Peyer's patch (tissue), 4 donors: Measurements from ENCODE around the gene PHACTR1. TPM values are rescaled to one million over a fixed set of nuclear protein-coding genes. Genes with fewer than 3 reads are reported as not detected.

Source experiments
- DNase-seq, 3 donors: peaks; one replicate each; pipeline ENCODE4 v3.0.0-alpha.2; 2017 to 2019
- H3K27ac ChIP-seq, 4 donors: fragments of 200-600 bp; sonication (generic); one replicate each; pipeline ENCODE4 v1.5.1; 2016 to 2019
- H3K27me3 ChIP-seq, 2 donors: fragments of 200-600 bp; sonication (generic); one replicate each; pipeline ENCODE4 v1.5.1; 2019
- H3K36me3 ChIP-seq, 3 donors: fragments of 200-600 bp; sonication (generic); one replicate each; pipeline ENCODE4 v1.5.1; 2016 to 2019
- H3K4me1 ChIP-seq, 4 donors: fragments of 200-600 bp; sonication (generic); one replicate each; pipeline ENCODE4 v1.5.1; 2016 to 2019
- H3K4me3 ChIP-seq, 4 donors: fragments of 200-600 bp; sonication (generic); 1 replicate in 3 of 4; 2 replicates in 1 of 4; pipeline ENCODE4 v1.5.1; 2016 to 2019; ENCODE audit warnings: mild to moderate bottlenecking in 1 of 4
- H3K9me3 ChIP-seq, 4 donors: fragments of 200-600 bp; sonication (generic); one replicate each; pipeline ENCODE4 v1.5.1; 2016 to 2019; ENCODE audit warnings: mild to moderate bottlenecking in 1 of 4
- POLR2A ChIP-seq, 2 donors: fragments of 450-650 bp; IDR thresholded peaks; one replicate each; pipeline ENCODE4 v1.5.1; 2017; ENCODE audit warnings: antibody characterized with exemption in 2 of 2, mild to moderate bottlenecking in 2 of 2, moderate library complexity in 2 of 2
- total RNA-seq, 4 donors: library from RNA; depleted of rRNA; stranded (reverse); fragments of >200 nt; gene quantifications; one replicate each; pipeline ENCODE4 v1.1.0, GENCODE V29; 2016
- TF ChIP-seq, protein P1 (sequence below), 6 experiments: fragments of 450-650 bp in 4 of 6; fragments of 200-600 bp in 2 of 6; sonication (generic) in 1 of 6; IDR thresholded peaks; one replicate each; pipeline ENCODE4 v1.5.1; 2017 to 2019; ENCODE audit warnings: antibody characterized with exemption in 6 of 6, mild to moderate bottlenecking in 3 of 6, moderate library complexity in 1 of 6

Gene PHACTR1
- total RNA-seq, 4 donors from 2014 or later = 0.35 to 19.0 (median 1.7) TPM

DNA sequence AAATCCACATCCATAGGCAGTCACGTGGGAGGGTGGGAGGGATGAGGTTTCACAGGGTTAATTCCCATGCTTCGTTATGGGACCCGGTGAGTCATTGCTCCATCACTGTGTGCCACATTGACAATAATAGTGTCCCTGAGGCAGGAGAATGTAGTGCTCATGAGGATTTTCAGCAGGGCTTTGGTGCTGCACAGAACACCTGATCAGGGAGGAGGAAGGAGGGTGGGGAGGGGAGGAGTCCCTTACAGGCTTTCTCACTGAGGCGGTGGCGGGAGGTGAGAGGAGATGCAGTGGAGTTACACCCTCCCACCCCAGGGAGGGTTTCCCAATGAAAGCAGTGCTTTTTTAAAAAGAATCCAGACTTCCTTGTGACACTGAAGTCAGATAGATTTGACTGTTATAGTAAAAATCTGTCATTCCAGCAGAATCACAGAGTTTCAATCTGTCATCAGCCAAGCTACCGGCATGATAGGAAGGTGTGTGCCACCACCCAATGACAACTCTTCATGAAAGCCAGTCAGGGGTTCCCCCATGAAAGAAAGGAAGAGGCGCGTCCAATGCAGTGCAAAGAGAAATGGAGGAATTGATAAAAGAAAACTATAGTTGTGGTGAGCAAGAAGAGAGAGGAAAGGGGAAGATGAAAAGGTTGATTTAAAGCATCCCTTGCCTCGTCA is 467.0 kb downstream of the PHACTR1 start:
- Histone ChIP-seq H3K4me3 (no peak overlapping the region), H3K27ac (no peak overlapping the region), H3K27me3 (no peaks in the 10 kb centered on the region), H3K9me3 (no peaks in the 10 kb centered on the region), H3K36me3 (no peaks in the 10 kb centered on the region), H3K4me1 (no peaks in the 10 kb centered on the region)
- DNase-seq = no peak
- TF ChIP-seq, protein P1, sequence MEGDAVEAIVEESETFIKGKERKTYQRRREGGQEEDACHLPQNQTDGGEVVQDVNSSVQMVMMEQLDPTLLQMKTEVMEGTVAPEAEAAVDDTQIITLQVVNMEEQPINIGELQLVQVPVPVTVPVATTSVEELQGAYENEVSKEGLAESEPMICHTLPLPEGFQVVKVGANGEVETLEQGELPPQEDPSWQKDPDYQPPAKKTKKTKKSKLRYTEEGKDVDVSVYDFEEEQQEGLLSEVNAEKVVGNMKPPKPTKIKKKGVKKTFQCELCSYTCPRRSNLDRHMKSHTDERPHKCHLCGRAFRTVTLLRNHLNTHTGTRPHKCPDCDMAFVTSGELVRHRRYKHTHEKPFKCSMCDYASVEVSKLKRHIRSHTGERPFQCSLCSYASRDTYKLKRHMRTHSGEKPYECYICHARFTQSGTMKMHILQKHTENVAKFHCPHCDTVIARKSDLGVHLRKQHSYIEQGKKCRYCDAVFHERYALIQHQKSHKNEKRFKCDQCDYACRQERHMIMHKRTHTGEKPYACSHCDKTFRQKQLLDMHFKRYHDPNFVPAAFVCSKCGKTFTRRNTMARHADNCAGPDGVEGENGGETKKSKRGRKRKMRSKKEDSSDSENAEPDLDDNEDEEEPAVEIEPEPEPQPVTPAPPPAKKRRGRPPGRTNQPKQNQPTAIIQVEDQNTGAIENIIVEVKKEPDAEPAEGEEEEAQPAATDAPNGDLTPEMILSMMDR (IDR thresholded peaks at IDR 0.05) = no peak
- TF ChIP-seq POLR2A (IDR thresholded peaks at IDR 0.05) = no peak

DNA sequence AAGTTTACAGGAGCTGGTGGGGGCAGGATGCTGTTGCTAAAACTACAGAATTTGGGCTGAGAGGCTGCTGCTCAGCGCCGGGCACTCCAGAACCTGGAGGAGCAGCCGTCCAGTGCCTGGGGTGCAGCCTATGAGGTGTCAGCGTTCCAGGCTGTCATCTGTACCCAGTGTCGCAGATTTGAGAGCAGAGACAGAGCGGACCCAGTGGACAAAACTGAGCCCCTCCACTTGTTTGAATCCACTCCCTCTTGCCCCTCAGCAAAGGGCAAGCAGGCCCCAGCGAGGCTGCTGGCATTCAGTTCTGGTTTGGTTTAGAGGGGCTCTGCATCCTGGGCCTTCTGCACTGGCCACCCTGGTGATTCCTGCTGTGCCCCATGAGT is 467.5 kb downstream of the PHACTR1 start:
- H3K4me1 ChIP-seq = no peaks in the 10 kb centered on the region
- H3K4me3 ChIP-seq = no peak overlapping the region
- H3K27ac ChIP-seq = no peak overlapping the region
- H3K36me3 ChIP-seq = no peaks in the 10 kb centered on the region
- TF ChIP-seq POLR2A (IDR thresholded peaks at IDR 0.05) = no peak
- TF ChIP-seq, protein P1 (IDR thresholded peaks at IDR 0.05) = no peak
- no peaks in the 10 kb centered on the region for H3K9me3 ChIP-seq
- DNase-seq = no peak
- H3K27me3 ChIP-seq = no peaks in the 10 kb centered on the region

DNA sequence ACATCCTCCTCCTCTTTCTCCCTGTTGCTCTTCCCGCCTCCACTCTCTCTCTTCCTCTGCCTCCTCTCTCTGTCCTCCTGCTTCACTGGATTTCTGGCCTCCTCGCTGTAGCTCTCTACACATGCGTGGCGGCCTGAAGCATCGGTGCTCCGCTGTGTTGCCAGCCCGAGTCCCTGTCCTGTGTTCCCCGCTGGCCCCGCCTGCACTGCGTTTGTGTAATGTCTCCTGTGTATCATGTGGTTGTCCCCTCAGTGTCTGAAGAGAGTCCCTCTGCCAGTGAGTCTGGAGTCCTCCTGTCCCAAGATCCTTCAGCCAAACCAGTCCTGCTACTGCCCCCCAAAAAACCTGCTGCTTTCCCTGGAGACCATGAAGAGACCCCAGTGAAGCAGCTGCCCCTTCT is 468.0 kb downstream of the PHACTR1 start:
- Histone ChIP-seq H3K27ac (no peak overlapping the region), H3K9me3 (no peaks in the 10 kb centered on the region), H3K27me3 (no peaks in the 10 kb centered on the region), H3K4me3 (no peak overlapping the region), H3K36me3 (no peaks in the 10 kb centered on the region), H3K4me1 (no peaks in the 10 kb centered on the region)
- TF ChIP-seq, protein P1 (IDR thresholded peaks at IDR 0.05) = no peak
- no peak for TF ChIP-seq POLR2A (IDR thresholded peaks at IDR 0.05)
- no peak for DNase-seq

DNA sequence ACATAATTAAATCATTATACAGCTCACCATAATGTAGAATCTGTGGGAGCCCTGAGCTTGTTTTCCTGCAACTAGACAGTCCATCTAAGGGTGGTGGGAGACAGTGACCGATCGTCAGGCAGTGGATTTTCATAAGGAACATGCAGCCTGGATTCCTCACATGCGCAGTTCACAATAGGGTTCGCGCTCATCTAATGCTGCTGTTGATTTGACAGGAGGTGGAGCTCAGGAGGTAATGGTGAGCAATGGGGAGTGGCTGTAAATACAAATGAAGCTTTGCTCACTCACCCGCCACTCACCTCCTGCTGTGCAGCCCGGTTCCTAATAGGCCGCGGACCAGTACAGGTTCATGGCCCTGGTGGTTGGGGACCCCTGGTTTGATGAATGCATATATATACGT is 470.3 kb downstream of the PHACTR1 start:
- TF ChIP-seq POLR2A (IDR thresholded peaks at IDR 0.05) = no peak
- TF ChIP-seq, protein P1 (IDR thresholded peaks at IDR 0.05) = no peak
- Histone ChIP-seq H3K27ac (no peak overlapping the region), H3K36me3 (no peaks in the 10 kb centered on the region), H3K4me3 (no peak overlapping the region), H3K27me3 (no peaks in the 10 kb centered on the region), H3K4me1 (no peaks in the 10 kb centered on the region), H3K9me3 (no peaks in the 10 kb centered on the region)
- no peak for DNase-seq

DNA sequence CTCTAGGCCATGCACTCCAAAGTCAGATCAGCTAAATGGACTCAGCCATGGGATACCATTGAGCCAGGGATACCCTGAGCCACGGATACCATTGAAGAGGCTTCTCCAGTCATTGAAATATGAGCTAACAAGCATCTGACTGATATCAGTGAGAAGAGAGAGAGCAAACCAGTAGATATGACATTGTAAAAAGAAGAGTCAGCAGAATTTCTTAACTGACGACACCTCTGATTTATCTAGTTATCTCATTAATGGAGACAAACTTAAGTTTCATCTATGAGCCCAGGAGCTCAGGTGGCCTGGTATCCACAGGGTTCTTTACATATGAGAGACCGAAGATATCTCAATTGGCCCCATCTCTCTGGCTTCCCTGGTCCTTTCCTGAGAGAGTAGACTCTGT is 471.1 kb downstream of the PHACTR1 start:
- Histone ChIP-seq H3K27me3 (no peaks in the 10 kb centered on the region), H3K4me1 (no peaks in the 10 kb centered on the region), H3K27ac (no peak overlapping the region), H3K4me3 (no peak overlapping the region), H3K9me3 (no peaks in the 10 kb centered on the region), H3K36me3 (no peaks in the 10 kb centered on the region)
- no peak for DNase-seq
- no peak for TF ChIP-seq POLR2A (IDR thresholded peaks at IDR 0.05)
- TF ChIP-seq, protein P1 (IDR thresholded peaks at IDR 0.05) = no peak

DNA sequence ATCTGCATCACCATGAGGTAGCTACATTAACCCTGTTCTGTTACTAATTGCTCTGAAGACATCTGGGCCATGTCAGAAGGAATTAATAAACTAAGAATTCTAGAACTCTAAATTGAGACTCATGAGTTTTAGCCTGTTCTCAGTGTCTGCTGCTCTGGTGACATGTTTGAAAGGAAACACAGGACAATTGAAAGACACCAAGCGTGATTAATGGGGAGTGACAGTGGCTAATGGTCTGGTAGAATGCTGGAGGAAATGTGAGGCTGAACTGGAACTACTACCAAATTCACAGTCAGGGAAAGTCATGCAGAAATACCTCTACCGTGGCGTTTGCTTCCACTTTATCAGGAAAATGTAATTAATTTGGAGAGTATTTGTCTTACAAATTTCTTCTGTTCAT is 471.7 kb downstream of the PHACTR1 start:
- no peaks in the 10 kb centered on the region for H3K36me3 ChIP-seq
- no peaks in the 10 kb centered on the region for H3K9me3 ChIP-seq
- no peak overlapping the region for H3K27ac ChIP-seq
- H3K4me3 ChIP-seq = no peak overlapping the region
- TF ChIP-seq, protein P1 (IDR thresholded peaks at IDR 0.05) = no peak
- no peak for TF ChIP-seq POLR2A (IDR thresholded peaks at IDR 0.05)
- H3K4me1 ChIP-seq = no peaks in the 10 kb centered on the region
- DNase-seq = no peak
- H3K27me3 ChIP-seq = no peaks in the 10 kb centered on the region
